Right lobe of liver (tissue), 4 donors: ENCODE measurements around the gene ASAP2.

ENCODE experiments used
- POLR2A ChIP-seq: fragments of 450-650 bp; IDR thresholded peaks from one replicate; pipeline ENCODE4 v1.6.1; 2017; ENCODE audit warnings: antibody characterized with exemption, mild to moderate bottlenecking
- TF ChIP-seq, protein P1 (sequence below), 4 donors: fragments of 200-600 bp in 3 of 4; fragments of 450-650 bp in 1 of 4; IDR thresholded peaks; one replicate each; pipeline versions ENCODE4 v1.5.1 to v1.8.0; 2016 to 2022; ENCODE audit warnings: antibody characterized with exemption in 4 of 4, mild to moderate bottlenecking in 2 of 4
- donor health status: DM: no; HTN: no; CAD: no.
- donor health status: DM: no; HTN: no; CAD: no.
- donor health status: DM: no; HTN: yes; CAD: no.

DNA sequence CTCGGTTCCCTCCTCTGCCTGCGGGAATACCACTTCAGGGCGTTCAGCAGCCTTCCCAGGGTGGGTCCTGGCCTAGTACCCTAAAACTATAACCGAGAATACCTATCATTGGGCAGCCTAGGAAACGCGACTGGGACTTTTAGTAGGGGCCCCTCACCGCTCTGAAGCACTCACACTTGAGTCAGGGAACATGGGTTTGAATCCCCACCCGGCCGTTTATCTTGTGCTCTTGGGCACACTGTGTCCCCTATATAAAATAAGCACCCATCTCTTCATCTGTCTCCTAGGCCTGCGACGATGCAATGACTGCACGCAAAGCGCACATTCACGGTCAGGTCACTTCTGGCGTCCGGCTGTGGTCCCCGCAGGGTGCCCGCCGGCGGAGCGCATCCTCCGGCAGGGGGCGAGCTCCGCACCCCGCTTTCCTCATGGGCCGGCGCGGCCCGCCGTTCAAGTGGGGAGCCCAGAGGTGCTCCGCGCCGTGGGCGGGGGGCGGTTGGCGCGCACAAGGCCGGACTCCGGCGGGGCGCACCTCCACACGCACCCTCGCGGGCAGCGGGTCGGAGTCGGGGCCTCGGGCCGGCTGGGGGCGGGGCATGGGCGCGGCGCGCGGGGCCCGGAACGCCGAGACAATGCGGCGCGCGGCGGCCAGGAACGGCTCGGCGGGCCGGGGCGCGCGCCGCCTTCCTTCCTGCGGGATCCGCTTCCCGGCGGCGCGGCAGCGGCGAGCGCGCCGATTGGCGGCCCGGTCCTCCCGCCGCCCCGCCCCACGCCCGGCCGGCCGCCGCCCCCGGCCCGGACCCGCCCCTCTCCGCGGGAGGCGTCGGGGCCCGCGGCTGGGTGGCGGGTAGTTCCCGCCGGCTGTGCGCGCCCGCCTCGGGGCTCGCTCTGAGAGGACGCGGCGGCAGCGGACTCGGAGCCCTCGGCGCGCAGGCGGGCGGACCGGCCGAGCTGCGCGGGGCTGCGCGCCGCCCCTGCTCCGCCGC lies at the start of gene ASAP2:
- TF ChIP-seq, protein P1, sequence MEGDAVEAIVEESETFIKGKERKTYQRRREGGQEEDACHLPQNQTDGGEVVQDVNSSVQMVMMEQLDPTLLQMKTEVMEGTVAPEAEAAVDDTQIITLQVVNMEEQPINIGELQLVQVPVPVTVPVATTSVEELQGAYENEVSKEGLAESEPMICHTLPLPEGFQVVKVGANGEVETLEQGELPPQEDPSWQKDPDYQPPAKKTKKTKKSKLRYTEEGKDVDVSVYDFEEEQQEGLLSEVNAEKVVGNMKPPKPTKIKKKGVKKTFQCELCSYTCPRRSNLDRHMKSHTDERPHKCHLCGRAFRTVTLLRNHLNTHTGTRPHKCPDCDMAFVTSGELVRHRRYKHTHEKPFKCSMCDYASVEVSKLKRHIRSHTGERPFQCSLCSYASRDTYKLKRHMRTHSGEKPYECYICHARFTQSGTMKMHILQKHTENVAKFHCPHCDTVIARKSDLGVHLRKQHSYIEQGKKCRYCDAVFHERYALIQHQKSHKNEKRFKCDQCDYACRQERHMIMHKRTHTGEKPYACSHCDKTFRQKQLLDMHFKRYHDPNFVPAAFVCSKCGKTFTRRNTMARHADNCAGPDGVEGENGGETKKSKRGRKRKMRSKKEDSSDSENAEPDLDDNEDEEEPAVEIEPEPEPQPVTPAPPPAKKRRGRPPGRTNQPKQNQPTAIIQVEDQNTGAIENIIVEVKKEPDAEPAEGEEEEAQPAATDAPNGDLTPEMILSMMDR (IDR thresholded peaks at IDR 0.05) = peak; percentile 72 to 75 (median 73)
- peak; percentile 38 for TF ChIP-seq POLR2A
